NB4 (cell line): Measurements from ENCODE around the gene CD47.

Experiments used
- POLR2A ChIP-seq: IDR thresholded peaks from 2 replicates; pipeline ENCODE4 v1.6.1; 2011; ENCODE audit warnings: mild to moderate bottlenecking; ENCODE audit not compliant: insufficient read length; ENCODE audit errors: extremely low read depth
- TF ChIP-seq, protein P1 (sequence below): IDR thresholded peaks from one replicate; pipeline ENCODE4 v1.5.1; 2012; ENCODE audit warnings: low read depth, low read length

DNA sequence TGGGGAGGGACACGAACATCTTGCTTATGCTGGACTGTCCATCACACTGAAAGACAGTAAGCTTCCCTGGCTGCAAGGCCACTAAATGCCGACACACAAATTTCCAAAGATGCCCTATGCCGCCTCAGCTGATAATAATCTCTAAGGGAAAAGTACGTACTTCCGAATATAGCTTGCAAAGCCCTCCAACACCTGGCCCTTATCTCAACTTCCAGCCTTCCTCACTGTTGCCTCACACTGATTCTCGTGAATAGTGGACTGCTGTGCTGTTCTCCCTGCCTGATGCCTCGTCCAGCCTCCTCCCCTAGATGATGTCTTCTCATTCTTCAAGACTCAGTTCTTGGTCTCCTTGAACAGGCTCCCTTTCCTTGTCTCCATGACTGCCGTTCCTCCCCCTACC, 72.3 kb downstream of the CD47 start:
- TF ChIP-seq POLR2A = no peak
- TF ChIP-seq, protein P1, sequence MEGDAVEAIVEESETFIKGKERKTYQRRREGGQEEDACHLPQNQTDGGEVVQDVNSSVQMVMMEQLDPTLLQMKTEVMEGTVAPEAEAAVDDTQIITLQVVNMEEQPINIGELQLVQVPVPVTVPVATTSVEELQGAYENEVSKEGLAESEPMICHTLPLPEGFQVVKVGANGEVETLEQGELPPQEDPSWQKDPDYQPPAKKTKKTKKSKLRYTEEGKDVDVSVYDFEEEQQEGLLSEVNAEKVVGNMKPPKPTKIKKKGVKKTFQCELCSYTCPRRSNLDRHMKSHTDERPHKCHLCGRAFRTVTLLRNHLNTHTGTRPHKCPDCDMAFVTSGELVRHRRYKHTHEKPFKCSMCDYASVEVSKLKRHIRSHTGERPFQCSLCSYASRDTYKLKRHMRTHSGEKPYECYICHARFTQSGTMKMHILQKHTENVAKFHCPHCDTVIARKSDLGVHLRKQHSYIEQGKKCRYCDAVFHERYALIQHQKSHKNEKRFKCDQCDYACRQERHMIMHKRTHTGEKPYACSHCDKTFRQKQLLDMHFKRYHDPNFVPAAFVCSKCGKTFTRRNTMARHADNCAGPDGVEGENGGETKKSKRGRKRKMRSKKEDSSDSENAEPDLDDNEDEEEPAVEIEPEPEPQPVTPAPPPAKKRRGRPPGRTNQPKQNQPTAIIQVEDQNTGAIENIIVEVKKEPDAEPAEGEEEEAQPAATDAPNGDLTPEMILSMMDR = no peak
